IPS-15b (cell line): ENCODE measurements around the gene ZC2HC1B.

Experiments used
- H3K27me3 ChIP-seq: one replicate; pipeline ENCODE4 v1.6.1; 2013; ENCODE audit warnings: low read length; ENCODE audit not compliant: control insufficient read depth, insufficient read depth
- H3K36me3 ChIP-seq: one replicate; pipeline ENCODE4 v1.6.1; 2013; ENCODE audit warnings: low read length; ENCODE audit not compliant: control insufficient read depth, insufficient read depth
- H3K4me1 ChIP-seq: one replicate; pipeline ENCODE4 v1.6.1; 2013; ENCODE audit warnings: mild to moderate bottlenecking, low read length; ENCODE audit not compliant: control insufficient read depth, insufficient read depth
- H3K4me3 ChIP-seq: one replicate; pipeline ENCODE4 v1.5.1; 2013; ENCODE audit warnings: low read depth, low read length
- H3K9ac ChIP-seq: one replicate; pipeline ENCODE4 v1.6.1; 2013; ENCODE audit warnings: low read depth, mild to moderate bottlenecking, low read length
- H3K9me3 ChIP-seq: one replicate; pipeline ENCODE4 v1.6.1; 2013; ENCODE audit warnings: mild to moderate bottlenecking, low read length; ENCODE audit not compliant: control insufficient read depth, insufficient read depth

ZC2HC1B gene

DNA sequence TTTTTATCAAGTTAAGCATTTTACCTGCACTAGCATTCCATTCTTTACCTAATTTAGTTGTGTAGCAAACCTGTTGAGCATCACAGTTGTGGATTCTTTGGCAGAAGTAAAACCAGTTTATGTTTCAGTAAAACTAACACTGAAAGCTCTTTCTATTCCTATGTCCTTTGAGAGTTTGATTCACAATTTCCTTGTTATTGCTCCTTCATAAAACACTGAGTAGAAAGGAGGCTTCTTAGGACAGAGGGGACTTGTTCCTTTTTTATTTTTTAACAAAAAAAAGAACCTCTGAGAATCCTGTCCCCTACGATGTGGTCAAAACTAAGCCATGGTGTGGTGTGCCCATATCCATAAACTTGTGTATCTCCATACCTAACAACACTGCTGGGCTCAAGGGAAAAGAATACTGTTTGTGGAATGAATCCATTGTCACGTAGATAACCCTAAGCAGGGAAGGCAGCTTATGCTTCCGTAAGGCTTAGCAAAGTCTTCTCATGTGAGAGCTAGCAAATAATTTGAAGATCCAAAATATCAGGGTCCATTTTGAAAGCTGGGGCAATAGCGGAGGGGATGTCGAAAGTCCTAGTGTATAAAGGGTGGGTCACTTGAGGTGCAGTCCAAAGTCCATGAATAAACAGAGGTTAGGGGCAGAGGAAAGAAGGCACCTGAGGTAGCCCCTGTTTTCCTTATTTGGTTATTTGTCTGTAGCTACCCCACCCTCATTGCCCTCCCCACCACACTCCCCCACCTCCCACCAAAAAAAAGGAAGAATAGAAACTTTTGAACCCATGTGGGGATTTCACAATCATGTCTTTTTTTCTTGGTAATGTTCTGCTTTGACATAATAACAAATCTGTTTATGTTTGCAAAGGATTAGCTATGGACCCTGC lies 72.7 kb downstream of the ZC2HC1B start:
- H3K9ac ChIP-seq: no peak overlapping the region
- no peak overlapping the region for H3K4me3 ChIP-seq
- H3K9me3 ChIP-seq: no peaks in the 10 kb centered on the region
- H3K36me3 ChIP-seq: no peaks in the 10 kb centered on the region
- no peaks in the 10 kb centered on the region for H3K27me3 ChIP-seq
- peaks cover 12% of the 10 kb centered on the region for H3K4me1 ChIP-seq

DNA sequence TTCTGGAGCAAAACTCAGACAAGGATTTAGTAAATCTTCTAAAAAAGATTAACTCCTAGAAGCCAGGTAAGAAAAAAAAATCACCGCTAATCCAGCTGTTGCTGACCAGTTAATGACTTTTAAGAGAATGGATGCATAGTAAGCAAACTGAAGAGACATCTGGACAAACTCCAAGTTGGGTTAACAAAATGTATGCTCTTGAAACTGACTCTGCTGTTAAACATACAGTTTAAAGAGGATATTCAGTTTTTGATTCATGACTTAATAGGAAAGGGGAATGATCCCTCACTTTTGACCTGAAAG lies 73.3 kb downstream of the ZC2HC1B start:
- Histone ChIP-seq H3K9me3 (no peaks in the 10 kb centered on the region), H3K27me3 (no peaks in the 10 kb centered on the region), H3K4me1 (peaks cover 12% of the 10 kb centered on the region), H3K9ac (no peak overlapping the region), H3K36me3 (no peaks in the 10 kb centered on the region), H3K4me3 (no peak overlapping the region)

GRCh38 chr6:143939364-143939763 lies 75.1 kb downstream of the ZC2HC1B start:
- H3K9ac ChIP-seq: no peak overlapping the region
- no peaks in the 10 kb centered on the region for H3K36me3 ChIP-seq
- peaks cover 10% of the 10 kb centered on the region for H3K27me3 ChIP-seq
- H3K4me3 ChIP-seq: no peak overlapping the region
- H3K9me3 ChIP-seq: no peaks in the 10 kb centered on the region
- H3K4me1 ChIP-seq: peaks cover 12% of the 10 kb centered on the region

GRCh38 chr6:143940011-143940597 lies 75.8 kb downstream of the ZC2HC1B start:
- Histone ChIP-seq H3K36me3 (no peaks in the 10 kb centered on the region), H3K4me3 (no peak overlapping the region), H3K9me3 (no peaks in the 10 kb centered on the region), H3K4me1 (peaks cover 12% of the 10 kb centered on the region), H3K9ac (no peak overlapping the region), H3K27me3 (peaks cover 17% of the 10 kb centered on the region)

DNA sequence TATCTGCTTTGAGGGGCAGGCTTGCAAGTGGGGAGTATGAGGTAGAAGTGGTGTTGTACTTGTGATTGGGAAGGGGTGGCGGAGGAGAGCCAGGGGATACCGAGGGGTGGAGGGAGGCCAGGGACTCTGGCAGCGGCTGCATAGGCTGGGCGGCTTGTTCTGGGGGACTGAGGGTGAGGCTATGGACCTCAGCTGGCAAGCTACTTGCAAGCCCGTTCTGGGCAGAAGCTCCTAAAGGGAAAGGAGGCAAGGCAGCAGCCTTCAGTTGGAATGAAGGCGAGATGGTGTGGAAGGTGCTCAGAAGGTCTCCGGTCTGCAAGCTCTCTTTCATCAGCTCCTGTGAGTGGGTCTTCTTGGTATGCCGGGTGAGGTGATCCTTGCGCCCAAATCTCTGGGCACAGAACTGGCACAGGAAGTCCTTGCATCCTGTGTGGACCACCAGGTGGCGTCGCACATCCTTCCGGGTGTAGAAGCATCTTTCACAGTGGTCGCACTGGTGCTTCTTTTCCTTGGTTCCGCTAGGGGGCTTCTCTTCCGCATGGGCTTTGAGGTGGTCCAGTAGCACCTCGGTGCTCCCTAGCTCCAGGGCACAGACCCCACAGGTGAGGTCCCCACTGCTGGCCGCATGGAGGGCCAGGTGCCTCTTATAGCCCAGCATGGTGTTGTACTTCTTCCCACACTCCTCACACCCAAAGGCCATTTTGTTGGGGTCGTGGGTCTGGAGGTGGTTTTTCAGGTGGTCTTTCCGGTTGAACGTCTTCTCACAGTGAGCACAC lies 77.8 kb downstream of the ZC2HC1B start:
- H3K9ac ChIP-seq: no peak overlapping the region
- H3K27me3 ChIP-seq: peaks cover 28% of the 10 kb centered on the region
- H3K36me3 ChIP-seq: no peaks in the 10 kb centered on the region
- no peaks in the 10 kb centered on the region for H3K9me3 ChIP-seq
- H3K4me3 ChIP-seq: no peak overlapping the region
- peaks cover 5% of the 10 kb centered on the region for H3K4me1 ChIP-seq

- Histone ChIP-seq H3K36me3 (no peaks in the 10 kb centered on the region), H3K4me3 (no peak overlapping the region), H3K9ac (no peak overlapping the region), H3K9me3 (no peaks in the 10 kb centered on the region), H3K27me3 (peaks cover 85% of the 10 kb centered on the region), H3K4me1 (peaks cover 10% of the 10 kb centered on the region)
Observed at GRCh38 chr6:143948208-143948607, 83.9 kb downstream of the ZC2HC1B start.

- Histone ChIP-seq H3K4me1 (peaks cover 12% of the 10 kb centered on the region), H3K4me3 (no peak overlapping the region), H3K27me3 (peaks cover 88% of the 10 kb centered on the region), H3K36me3 (no peaks in the 10 kb centered on the region), H3K9ac (no peak overlapping the region), H3K9me3 (no peaks in the 10 kb centered on the region)
Observed at GRCh38 chr6:143949535-143949934, 85.3 kb downstream of the ZC2HC1B start.

DNA sequence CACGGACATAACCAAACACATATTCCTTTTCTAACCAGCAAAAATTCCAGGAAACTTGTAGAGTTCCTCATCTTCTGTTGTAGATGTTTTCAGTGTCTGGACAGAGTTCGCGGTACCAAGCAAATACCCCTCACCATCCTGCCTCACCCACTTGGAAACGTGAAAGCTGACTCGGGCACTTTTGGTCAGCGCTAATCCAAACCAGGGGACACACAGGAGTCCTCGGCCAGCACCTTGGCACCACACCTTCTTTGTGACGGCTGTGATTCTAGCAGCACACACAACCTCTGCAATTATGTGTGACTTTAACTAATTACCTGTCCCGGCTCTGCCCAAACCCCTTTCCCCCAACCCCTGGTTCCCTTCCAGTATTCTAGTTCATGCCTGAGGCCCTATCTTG lies 85.7 kb downstream of the ZC2HC1B start:
- Histone ChIP-seq H3K9me3 (no peaks in the 10 kb centered on the region), H3K4me3 (no peak overlapping the region), H3K27me3 (peaks cover 89% of the 10 kb centered on the region), H3K4me1 (peaks cover 12% of the 10 kb centered on the region), H3K9ac (no peak overlapping the region), H3K36me3 (no peaks in the 10 kb centered on the region)

GRCh38 chr6:143950875-143951274 lies 86.6 kb downstream of the ZC2HC1B start:
- H3K36me3 ChIP-seq: no peaks in the 10 kb centered on the region
- peaks cover 92% of the 10 kb centered on the region for H3K27me3 ChIP-seq
- no peak overlapping the region for H3K9ac ChIP-seq
- peaks cover 12% of the 10 kb centered on the region for H3K4me1 ChIP-seq
- H3K9me3 ChIP-seq: no peaks in the 10 kb centered on the region
- H3K4me3 ChIP-seq: no peak overlapping the region

DNA sequence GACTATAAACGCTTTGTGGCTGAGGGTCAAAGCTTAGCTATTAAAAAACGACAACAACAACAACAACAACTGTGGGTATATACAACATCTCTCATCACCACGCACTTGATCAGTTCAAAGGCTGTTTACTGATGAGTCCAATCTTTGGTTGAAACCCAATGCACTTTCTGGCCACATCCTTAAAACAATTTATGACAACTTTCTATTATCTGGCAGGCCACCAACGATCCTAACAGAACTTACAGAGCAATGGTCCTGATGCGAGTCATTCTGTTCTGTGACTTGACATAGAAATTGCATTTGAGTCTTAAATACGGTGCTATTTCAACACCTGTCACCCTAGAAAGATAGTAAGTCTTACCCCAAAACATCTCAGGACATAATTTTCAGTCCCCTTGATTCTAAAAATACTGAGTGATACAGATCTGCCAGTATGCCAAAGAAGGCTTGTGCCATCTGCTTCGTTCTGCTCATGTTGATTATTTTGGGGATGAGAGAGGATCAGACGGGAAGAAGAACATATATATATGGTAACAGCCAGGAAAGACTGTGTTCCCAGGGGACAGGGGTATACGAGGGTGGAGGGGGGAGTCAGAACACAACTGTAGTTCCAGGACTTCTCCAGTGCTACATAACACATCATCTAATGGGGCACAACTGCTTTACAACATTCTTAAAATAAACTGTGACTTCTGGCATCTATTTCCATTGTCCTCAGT lies 87.9 kb downstream of the ZC2HC1B start:
- Histone ChIP-seq H3K4me1 (peaks cover 12% of the 10 kb centered on the region), H3K27me3 (peaks cover 96% of the 10 kb centered on the region), H3K4me3 (no peak overlapping the region), H3K9ac (no peak overlapping the region), H3K36me3 (no peaks in the 10 kb centered on the region), H3K9me3 (no peaks in the 10 kb centered on the region)

DNA sequence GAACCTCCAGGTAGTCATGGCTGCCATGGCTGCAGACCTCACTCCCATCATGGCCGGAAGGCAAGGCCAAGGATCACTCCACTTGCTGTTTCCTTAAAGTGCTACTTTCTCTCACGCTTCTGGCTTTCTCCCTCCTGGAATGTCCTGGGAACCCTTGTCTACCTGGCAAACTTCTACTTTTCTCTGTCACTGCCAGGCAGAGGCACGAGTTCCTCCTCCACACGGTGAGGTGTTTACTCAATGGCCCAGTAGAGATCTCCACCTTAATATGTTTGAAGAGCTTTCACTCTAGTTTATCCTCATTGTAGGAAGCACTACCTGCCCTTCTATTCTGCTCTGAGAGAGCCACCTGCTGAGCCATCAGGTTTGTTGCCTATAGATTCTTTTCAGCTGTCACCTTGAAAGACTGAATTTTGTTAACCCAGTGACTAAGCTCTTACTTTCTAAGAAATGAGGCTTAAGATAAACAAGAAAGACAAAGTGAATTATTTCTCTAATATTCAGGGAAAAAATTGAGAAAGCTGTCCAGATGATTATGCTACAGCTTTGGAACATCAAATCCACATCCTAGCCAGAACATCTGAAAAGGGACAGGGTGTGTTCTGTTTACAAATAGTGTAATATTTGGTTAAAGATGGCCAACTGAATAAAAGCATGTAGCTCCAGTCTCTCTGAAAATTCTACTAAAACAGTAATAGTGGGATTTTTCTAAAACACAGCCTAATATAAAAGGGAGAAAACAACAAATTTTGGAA lies 88.8 kb downstream of the ZC2HC1B start:
- Histone ChIP-seq H3K9ac (no peak overlapping the region), H3K9me3 (no peaks in the 10 kb centered on the region), H3K27me3 (peaks cover 96% of the 10 kb centered on the region), H3K4me1 (peaks cover 21% of the 10 kb centered on the region), H3K36me3 (no peaks in the 10 kb centered on the region), H3K4me3 (no peak overlapping the region)
